Stomach (tissue), 9 donors: ENCODE measurements around the gene BRME1. TPM values are rescaled to one million over a fixed set of nuclear protein-coding genes. Genes with fewer than 3 reads are reported as not detected.

Experiments
- DNase-seq, 2 donors: peaks; one replicate each; pipeline versions ENCODE4 v3.0.0 to v3.0.0-alpha.2; 2013 to 2019
- H3K27ac ChIP-seq, 5 donors: fragments of 200-600 bp in 4 of 5; sonication (generic) in 4 of 5; one replicate each; pipeline ENCODE4 v1.5.1; 2013 to 2019; ENCODE audit warnings: mild to moderate bottlenecking in 1 of 5, moderate library complexity in 1 of 5
- H3K27me3 ChIP-seq, 3 donors: fragments of 200-600 bp; sonication (generic); one replicate each; pipeline ENCODE4 v1.5.1; 2017 to 2019; ENCODE audit warnings: mixed run types in 1 of 3
- H3K36me3 ChIP-seq, 4 donors: fragments of 200-600 bp; sonication (generic); 1 replicate in 3 of 4; 2 replicates in 1 of 4; pipeline ENCODE4 v1.5.1; 2016 to 2019
- H3K4me1 ChIP-seq, 4 donors: fragments of 200-600 bp; sonication (generic); one replicate each; pipeline ENCODE4 v1.5.1; 2016 to 2019
- H3K4me3 ChIP-seq, 4 donors: fragments of 200-600 bp; sonication (generic) in 3 of 4; one replicate each; pipeline ENCODE4 v1.5.1; 2016 to 2019; ENCODE audit warnings: mild to moderate bottlenecking in 1 of 4
- H3K9me3 ChIP-seq, 4 donors: fragments of 200-600 bp; sonication (generic); one replicate each; pipeline ENCODE4 v1.5.1; 2016 to 2019
- EP300 ChIP-seq: sonication (generic); formaldehyde crosslinking; IDR thresholded peaks from one replicate; pipeline ENCODE4 v1.6.1; 2017; ENCODE audit warnings: antibody characterized with exemption
- POLR2A ChIP-seq, 4 donors: fragments of 450-650 bp; IDR thresholded peaks; one replicate each; pipeline ENCODE4 v1.6.1; 2016; ENCODE audit warnings: antibody characterized with exemption in 4 of 4, control low read depth in 2 of 4, mild to moderate bottlenecking in 1 of 4, moderate library complexity in 1 of 4
- POLR2AphosphoS5 ChIP-seq, 3 donors: sonication (generic); formaldehyde crosslinking; IDR thresholded peaks; one replicate each; pipeline ENCODE4 v1.6.1; 2016; ENCODE audit warnings: antibody characterized with exemption in 3 of 3
- WGBS, 5 donors: extraction: QIAGEN DNeasy Blood & Tissue Kit in 3 of 5; methylation state at CpG; one replicate each; pipeline versions ENCODE4 v1.1.5 to v1.1.7; 2013 to 2018; 5-methylcytosine and 5-hydroxymethylcytosine counted together
- intact Hi-C: fragments of 100-400 bp; cut with DNase I; formaldehyde crosslinking; loops from one replicate; pipeline ENCODE4 v1.15.1; 2023; ENCODE audit warnings: low total_unique reads
- polyA plus RNA-seq, 3 donors: library from polyadenylated mRNA; stranded (reverse); fragments of 200-250 nt; gene quantifications; one replicate each; pipeline ENCODE4 v1.2.3, GENCODE V29; 2013
- total RNA-seq, 5 donors: library from RNA; depleted of rRNA; stranded (reverse); fragments of >200 nt; gene quantifications; one replicate each; pipeline versions ENCODE4 v1.1.0 to v1.2.3, GENCODE V29; 2014 to 2016
- TF ChIP-seq, protein P1 (sequence below), 7 experiments: fragments of 450-650 bp in 4 of 7; fragments of 200-600 bp in 3 of 7; sonication (generic) in 3 of 7; IDR thresholded peaks; one replicate each; pipeline ENCODE4 v1.5.1; 2016 to 2019; ENCODE audit warnings: antibody characterized with exemption in 7 of 7, control low read depth in 2 of 7, mild to moderate bottlenecking in 1 of 7
- donor health status: healthy with polysubstance abuse.
- donor health status: Bipolar disorder and iron deficiency.
- donor health status: healthy.

The BRME1 gene
- total and polyA plus RNA-seq, 8 donors: 0.87 to 14.3 (median 2.0) TPM; not detected in 1

DNA sequence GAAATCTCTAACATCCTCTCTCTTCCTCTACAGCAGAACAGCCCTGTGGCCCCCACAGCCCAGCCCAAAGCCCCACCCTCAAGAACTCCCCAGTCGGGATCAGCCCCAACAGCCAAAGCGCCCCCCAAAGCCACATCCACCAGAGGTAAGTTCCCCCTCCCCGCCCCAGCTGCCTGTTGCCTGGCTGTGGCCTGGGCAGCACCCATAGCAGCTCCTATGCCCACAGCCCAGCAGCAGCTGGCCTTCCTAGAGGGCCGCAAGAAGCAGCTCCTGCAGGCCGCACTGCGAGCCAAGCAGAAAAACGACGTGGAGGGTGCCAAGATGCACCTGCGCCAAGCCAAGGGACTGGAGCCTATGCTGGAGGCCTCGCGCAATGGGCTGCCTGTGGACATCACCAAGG is 14.6 kb upstream of the BRME1 start:
- Histone ChIP-seq H3K4me3 (no peak overlapping the region), H3K36me3 (peaks cover 77 to 100% (median 99%) of the 10 kb centered on the region in 4 donors), H3K27ac (no peak overlapping the region), H3K4me1 (no peaks in the 10 kb centered on the region), H3K27me3 (no peaks in the 10 kb centered on the region), H3K9me3 (peaks cover 0 to 7% (median 5%) of the 10 kb centered on the region in 4 donors)
- WGBS, 5 donors: 95 to 99% (median 98%) methylated on average over 9 to 11 of the region's 11 CpGs
- intact Hi-C loops: no loop called here
- TF ChIP-seq EP300 (no peak), POLR2AphosphoS5 (IDR thresholded peaks at IDR 0.05) (no peak), POLR2A (IDR thresholded peaks at IDR 0.05) (no peak)
- TF ChIP-seq, protein P1, sequence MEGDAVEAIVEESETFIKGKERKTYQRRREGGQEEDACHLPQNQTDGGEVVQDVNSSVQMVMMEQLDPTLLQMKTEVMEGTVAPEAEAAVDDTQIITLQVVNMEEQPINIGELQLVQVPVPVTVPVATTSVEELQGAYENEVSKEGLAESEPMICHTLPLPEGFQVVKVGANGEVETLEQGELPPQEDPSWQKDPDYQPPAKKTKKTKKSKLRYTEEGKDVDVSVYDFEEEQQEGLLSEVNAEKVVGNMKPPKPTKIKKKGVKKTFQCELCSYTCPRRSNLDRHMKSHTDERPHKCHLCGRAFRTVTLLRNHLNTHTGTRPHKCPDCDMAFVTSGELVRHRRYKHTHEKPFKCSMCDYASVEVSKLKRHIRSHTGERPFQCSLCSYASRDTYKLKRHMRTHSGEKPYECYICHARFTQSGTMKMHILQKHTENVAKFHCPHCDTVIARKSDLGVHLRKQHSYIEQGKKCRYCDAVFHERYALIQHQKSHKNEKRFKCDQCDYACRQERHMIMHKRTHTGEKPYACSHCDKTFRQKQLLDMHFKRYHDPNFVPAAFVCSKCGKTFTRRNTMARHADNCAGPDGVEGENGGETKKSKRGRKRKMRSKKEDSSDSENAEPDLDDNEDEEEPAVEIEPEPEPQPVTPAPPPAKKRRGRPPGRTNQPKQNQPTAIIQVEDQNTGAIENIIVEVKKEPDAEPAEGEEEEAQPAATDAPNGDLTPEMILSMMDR (IDR thresholded peaks at IDR 0.05): no peak
- no peak for DNase-seq

DNA sequence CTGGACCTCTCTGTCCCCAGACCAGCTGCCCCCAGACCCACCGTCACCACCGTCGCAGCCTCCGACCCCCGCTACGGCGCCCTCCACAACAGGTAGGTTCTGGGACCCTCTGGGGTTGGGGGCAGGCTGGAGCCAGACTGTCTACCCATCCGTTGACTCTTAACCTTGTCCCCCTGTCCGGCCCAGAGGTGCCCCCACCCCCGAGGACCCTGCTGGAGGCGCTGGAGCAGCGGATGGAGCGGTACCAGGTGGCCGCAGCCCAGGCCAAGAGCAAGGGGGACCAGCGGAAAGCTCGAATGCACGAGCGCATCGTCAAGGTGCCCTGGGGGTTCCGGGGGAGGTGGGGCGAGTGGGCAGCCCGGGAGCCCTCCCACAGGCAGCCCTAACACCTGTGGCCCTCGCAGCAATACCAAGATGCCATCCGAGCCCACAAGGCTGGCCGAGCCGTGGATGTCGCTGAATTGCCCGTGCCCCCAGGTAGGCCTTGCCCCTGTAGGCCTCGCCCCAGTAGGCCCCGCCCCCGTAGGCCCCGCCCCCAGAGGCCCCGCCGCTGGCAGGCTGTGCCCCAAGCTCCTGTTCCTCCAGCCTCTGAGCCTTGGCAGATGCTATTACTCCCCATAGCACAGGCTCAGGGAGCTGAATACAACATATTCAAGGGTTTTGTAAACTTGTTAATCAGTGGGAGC is 13.0 kb upstream of the BRME1 start:
- TF ChIP-seq POLR2A (IDR thresholded peaks at IDR 0.05) (no peak), EP300 (no peak), POLR2AphosphoS5 (IDR thresholded peaks at IDR 0.05) (no peak)
- TF ChIP-seq, protein P1 (IDR thresholded peaks at IDR 0.05): no peak
- no peaks in the 10 kb centered on the region for H3K4me1 ChIP-seq
- H3K27ac ChIP-seq: no peak overlapping the region
- 84 to 93% (median 87%) methylated on average over 13 to 34 of the region's 34 CpGs for WGBS, 5 donors
- intact Hi-C loops: no loop called here
- no peaks in the 10 kb centered on the region for H3K27me3 ChIP-seq
- no peak overlapping the region for H3K4me3 ChIP-seq
- H3K36me3 ChIP-seq: peaks cover 76 to 100% (median 99%) of the 10 kb centered on the region in 4 donors
- no peak for DNase-seq
- peaks cover 0 to 7% (median 5%) of the 10 kb centered on the region in 4 donors for H3K9me3 ChIP-seq

DNA sequence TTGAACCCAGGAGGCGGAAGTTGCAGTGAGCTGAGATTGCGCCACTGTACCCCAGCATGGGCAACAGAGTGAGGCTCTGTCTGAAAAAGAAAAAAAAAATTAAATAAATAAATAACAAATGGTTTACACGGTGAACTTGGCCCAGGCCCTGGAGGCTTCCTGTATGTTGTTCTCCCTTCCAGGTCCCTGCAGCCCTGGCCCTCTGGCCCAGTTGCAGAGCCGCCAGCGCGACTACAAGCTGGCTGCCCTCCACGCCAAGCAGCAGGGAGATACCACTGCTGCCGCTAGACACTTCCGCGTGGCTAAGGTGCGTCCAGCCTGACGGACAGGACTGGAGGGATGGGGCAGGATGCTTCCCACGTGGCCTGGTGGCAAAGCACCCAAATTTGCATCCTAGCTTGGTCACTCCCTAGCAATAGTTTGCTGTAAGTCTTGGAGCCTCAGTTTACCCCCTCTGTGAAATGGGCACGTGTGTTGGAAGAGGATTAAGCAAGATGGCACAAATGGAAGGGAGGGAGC is 12.0 kb upstream of the BRME1 start:
- Histone ChIP-seq H3K27ac (peak overlapping the region in 1 of 5 donors; percentile 44), H3K36me3 (peaks cover 76 to 100% (median 99%) of the 10 kb centered on the region in 4 donors), H3K4me3 (no peak overlapping the region), H3K9me3 (peaks cover 0 to 7% (median 5%) of the 10 kb centered on the region in 4 donors), H3K4me1 (no peaks in the 10 kb centered on the region), H3K27me3 (no peaks in the 10 kb centered on the region)
- intact Hi-C loops: no loop called here
- WGBS, 5 donors: 68 to 83% (median 80%) methylated on average over 11 to 14 of the region's 14 CpGs
- peak in 1 of 2 donors; percentile 66 for DNase-seq
- TF ChIP-seq POLR2A (IDR thresholded peaks at IDR 0.05): no peak
- no peak for TF ChIP-seq POLR2AphosphoS5 (IDR thresholded peaks at IDR 0.05)
- no peak for TF ChIP-seq EP300
- TF ChIP-seq, protein P1 (IDR thresholded peaks at IDR 0.05): no peak

DNA sequence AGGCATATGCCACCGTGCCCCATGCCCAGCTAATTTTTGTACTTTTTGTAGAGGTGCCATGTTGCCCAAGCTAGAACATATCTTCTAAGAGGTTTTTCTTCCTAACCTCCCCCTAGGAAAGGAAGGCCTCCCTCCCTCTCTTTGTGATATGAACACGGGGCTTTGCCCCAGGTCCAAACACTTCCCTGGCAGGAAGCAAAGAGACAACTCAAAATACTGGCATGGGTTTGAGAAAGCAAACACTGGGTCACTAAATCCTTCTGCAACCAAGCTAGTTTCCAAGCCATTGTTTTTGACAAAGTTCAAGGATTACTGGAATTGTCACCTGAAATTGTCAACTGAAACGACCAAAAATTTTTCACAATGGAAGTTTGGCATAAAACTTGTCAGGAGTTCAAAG is 8.9 kb upstream of the BRME1 start:
- Histone ChIP-seq H3K27ac (no peak overlapping the region), H3K36me3 (peaks cover 57 to 99% (median 99%) of the 10 kb centered on the region in 4 donors), H3K9me3 (no peaks in the 10 kb centered on the region), H3K4me3 (no peak overlapping the region), H3K4me1 (no peaks in the 10 kb centered on the region), H3K27me3 (no peaks in the 10 kb centered on the region)
- intact Hi-C loops: no loop called here
- DNase-seq: no peak
- TF ChIP-seq POLR2A (IDR thresholded peaks at IDR 0.05): no peak
- TF ChIP-seq, protein P1 (IDR thresholded peaks at IDR 0.05): no peak
- TF ChIP-seq EP300: no peak
- no peak for TF ChIP-seq POLR2AphosphoS5 (IDR thresholded peaks at IDR 0.05)
- 61 to 79% (median 76%) methylated on average over 3 of the region's 3 CpGs for WGBS, 5 donors
